GM12874 (cell line): ENCODE results near the gene LYAR.

Source experiments
- TF ChIP-seq, protein P1 (sequence below): IDR thresholded peaks from 2 replicates; pipeline ENCODE4 v1.5.1; 2011; ENCODE audit warnings: low read depth, mild to moderate bottlenecking, control low read depth, low read length, moderate library complexity; ENCODE audit not compliant: insufficient read depth

Gene LYAR

DNA sequence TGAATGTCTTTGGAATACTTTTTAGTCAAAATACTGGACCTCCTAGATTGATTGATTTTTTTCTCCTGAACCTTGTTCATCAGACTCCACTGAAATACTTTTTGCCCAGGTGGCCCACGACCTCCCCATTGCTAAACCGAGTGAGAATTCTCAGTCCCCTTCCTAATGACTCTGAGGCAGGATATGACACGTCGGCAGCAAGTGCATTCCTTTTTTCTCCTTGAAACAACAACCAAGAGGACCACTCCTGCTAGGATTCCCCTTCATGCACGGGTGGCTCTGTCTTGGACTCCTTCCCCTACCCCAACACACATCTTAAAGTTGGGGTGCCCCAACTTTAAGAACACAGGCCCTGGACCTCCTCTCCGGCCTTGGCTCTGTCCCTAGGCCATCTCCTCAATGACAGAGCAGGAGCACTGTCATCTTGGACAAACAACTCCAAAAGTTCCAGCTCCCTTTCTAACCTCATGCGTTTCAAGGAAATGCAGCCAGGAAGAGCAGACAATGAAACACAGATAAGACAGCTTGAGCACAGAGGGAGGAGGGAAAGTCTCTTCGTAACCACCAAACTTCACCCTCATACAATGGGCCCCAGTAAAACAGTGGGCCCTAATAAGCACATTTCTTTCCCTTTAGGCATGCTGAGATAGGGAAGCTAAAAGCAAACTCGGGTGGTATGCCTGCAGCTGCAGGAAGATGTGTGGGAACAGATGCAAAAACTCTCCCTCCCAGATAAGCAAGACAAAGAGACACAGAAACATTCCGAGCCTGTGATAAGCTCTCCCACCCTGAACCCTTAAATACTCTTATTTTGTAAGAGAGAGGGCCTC is 34.0 kb upstream of the LYAR start:
- TF ChIP-seq, protein P1, sequence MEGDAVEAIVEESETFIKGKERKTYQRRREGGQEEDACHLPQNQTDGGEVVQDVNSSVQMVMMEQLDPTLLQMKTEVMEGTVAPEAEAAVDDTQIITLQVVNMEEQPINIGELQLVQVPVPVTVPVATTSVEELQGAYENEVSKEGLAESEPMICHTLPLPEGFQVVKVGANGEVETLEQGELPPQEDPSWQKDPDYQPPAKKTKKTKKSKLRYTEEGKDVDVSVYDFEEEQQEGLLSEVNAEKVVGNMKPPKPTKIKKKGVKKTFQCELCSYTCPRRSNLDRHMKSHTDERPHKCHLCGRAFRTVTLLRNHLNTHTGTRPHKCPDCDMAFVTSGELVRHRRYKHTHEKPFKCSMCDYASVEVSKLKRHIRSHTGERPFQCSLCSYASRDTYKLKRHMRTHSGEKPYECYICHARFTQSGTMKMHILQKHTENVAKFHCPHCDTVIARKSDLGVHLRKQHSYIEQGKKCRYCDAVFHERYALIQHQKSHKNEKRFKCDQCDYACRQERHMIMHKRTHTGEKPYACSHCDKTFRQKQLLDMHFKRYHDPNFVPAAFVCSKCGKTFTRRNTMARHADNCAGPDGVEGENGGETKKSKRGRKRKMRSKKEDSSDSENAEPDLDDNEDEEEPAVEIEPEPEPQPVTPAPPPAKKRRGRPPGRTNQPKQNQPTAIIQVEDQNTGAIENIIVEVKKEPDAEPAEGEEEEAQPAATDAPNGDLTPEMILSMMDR: no peak

DNA sequence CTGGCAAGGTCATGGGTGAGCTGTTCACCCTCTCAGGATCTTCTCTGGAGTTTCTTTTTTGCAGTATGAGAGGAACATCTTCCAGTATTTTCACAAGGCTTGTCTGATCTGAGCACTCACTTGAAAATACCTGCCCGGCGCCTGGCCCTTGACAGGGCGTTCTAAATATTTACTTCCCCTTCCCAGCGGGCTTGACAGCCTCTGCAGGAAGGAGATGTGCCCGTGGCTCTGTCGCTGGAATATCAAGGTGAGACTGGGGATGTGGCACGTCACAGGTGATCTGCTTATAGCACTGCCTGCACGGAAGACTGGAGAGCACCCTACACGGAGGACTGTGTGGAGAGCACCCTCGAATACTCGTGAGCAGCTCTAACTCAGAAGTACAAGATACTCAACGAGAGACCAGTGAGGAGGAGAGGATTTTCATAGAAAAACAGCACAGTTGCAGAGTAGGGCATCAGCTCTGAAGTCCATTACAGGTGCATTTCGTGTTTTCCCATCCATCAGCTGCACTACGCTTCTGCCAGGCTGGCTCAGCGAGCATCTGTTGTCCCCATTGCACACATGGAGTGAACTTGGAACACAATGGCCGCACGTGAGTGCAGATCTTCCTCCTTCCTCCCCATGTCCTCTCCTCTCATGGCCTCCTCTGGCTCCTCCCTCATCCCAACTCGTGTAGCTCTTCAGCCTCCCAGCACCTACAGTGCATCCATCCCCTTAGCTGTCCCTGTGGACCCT is 32.2 kb upstream of the LYAR start:
- TF ChIP-seq, protein P1: no peak

DNA sequence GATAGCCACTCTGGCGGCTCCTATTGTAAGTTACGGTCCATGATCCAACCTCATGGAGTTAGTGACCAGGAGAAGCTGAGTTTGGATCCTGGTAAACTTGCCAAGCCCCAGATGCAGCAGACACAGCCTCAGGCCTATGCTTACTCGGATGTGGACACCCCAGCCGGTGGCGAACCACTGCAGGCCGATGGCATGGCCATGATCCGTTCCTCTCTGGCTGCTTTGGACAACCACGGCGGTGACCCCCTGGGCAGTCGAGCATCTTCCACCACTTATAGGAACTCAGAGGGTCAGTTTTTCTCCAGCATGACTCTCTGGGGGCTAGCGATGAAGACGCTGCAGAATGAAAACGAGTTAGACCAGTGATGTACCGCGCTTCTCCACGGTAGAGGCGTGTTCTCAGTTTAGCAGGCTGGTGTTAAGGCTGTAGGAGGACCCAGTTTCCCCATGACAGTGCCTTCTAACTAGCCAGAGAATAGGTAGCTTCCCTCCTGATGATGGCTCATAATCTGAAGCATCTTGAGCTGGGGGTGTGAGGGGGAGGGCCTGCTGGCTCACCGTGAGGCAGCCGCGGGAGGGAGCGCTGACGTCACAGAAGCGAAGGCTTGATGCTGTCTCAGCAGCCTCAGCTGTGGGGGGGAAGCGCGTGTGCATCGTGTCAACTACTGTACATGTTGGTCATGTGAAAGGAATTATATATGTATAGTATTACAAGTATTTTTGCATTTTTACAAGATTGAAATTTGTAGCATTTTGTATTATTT is 31.2 kb upstream of the LYAR start:
- TF ChIP-seq, protein P1: no peak

DNA sequence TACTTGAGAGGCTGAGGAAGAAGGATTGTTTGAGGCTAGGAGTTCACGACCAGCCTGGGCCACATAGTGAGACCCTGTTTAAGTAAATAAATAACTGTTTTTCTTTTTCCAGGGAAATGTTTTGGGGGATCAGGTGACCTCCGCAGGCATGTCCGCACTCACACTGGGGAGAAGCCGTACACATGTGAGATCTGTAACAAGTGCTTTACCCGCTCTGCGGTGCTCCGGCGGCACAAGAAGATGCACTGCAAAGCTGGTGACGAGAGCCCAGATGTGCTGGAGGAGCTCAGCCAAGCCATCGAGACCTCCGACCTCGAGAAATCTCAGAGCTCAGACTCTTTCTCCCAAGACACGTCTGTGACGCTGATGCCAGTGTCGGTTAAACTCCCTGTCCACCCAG is 30.6 kb upstream of the LYAR start:
- TF ChIP-seq, protein P1: no peak

DNA sequence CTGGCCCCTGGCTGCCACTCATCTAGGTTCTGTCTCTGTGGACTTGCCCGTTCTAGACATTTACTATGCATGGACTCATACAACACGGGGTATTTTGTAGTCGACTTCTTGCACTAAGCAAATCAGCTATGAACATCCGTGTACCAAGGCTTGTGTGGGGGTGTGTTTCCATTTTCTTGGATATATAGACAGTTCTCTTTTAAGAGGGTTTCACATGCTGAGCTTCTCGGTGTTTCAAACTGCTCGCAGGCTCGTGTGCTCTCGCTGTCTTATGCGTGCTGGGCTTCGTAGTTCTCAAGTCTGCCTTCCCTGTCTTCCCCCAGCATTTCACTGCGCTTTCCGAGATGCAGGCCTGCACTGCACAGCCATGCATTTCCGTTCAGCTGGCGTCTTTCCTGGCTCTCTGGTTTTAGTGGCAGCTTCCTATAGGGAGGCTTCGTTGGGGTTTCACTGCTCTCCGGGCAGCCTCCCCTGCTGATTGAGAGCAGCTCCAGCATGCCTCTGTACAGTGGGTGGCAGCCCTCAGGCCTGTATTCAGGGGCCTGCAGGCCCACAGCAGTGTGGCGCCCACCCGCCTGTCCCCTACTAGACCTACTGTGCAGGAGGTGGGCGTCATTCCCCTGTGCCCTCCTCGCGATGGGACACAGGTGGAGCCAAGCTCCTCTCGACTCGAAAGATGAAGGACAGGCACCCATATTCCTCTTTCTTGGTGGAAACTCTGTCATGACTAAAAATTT is 27.7 kb upstream of the LYAR start:
- TF ChIP-seq, protein P1: no peak

DNA sequence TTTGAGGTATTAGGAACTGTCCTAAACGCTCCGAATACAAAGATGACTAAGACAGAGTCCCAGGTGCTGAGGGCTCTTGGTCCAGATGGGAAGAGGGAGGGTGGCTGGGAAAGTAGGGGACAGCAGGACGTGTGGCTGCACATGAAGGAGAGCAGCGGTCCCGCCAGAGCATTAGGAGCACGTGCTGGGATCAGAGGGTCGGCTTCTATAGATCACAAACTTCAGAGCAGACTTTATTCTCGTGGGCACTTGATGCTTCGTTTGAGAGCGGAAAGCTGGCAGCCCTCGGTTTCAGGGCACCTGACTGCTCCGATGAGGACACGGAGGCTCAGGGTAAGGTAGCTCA is 26.2 kb upstream of the LYAR start:
- TF ChIP-seq, protein P1: no peak
